HG03342 (cell line): ENCODE data around the gene EFCAB14.
A peak's percentile ranks its signal among the peaks of the same experiment; 100 is the strongest.
"Not testable (repeated sequence)": the region's sequence is repeated elsewhere in the genome, so short reads cannot be mapped to it uniquely, and the experiment has no call there.

Source experiments
- ATAC-seq: cut with Tn5 transposase; IDR thresholded peaks from one replicate; pipeline ENCODE4 v1.9.1; 2021; ENCODE audit warnings: mild to moderate bottlenecking, moderate library complexity; ENCODE audit not compliant: unreplicated experiment

Gene EFCAB14, protein sequence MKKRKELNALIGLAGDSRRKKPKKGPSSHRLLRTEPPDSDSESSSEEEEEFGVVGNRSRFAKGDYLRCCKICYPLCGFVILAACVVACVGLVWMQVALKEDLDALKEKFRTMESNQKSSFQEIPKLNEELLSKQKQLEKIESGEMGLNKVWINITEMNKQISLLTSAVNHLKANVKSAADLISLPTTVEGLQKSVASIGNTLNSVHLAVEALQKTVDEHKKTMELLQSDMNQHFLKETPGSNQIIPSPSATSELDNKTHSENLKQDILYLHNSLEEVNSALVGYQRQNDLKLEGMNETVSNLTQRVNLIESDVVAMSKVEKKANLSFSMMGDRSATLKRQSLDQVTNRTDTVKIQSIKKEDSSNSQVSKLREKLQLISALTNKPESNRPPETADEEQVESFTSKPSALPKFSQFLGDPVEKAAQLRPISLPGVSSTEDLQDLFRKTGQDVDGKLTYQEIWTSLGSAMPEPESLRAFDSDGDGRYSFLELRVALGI

GRCh38 chr1:46718727-46719622 lies at the start of gene EFCAB14:
EFCAB14 (minus strand) TSS chr1:46719114; CDS start chr1:46718087, 1,027 bp downstream.
- peak; percentile 97 for ATAC-seq

DNA sequence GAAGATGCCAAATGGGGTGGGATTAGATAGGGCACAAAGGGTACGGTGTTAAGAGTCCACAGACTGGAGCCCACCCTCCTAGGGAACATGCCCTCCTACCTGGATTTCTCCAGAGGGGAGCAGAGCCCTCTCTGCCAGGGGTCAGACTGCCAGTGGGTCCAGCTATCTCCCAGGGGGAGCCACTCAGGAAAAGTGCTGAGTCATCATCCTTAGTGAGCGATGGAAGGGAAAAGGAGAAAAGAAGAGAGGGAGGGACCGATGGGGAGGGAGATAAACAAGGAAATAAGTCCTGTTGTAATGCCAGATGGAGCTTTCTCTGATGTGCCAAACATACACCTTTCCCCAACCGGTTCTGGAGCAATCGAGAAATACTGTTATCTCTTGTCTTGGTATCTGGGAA lies 49.5 kb upstream of the EFCAB14 start:
- no peak for ATAC-seq

DNA sequence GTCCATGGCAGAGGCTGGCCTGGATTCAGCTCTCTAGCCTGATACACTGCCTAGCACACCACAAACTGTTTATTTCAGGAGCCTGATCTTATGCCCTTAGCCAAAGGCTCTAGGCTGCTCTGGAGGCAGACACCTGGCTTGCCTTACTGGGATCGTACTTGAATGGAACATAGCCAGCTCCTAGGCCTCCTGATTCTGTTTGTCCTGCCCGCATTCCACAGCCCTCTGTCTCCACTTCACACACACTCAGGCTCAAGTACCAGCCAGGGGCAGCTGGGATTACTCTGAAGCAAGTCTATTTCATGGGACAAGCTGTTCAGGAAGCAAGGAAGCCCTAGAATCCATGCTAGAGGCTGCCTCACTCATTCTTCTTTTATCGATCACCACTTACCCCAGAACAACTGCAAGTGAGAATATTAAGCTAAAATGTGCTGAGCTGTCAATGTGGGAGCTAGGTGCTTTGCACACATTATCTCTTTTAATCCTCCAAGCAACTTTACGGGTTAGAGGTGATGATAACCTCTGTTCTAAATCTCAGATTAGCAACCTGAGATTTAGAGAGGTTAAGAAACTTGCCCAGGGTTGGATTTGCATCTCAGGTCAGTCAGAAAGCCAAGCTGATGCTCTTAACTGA lies 48.9 kb upstream of the EFCAB14 start:
- no peak for ATAC-seq

GRCh38 chr1:46764402-46764801 lies 45.5 kb upstream of the EFCAB14 start:
- no peak for ATAC-seq

- no peak for ATAC-seq
Observed at GRCh38 chr1:46761740-46762139, 42.8 kb upstream of the EFCAB14 start.

DNA sequence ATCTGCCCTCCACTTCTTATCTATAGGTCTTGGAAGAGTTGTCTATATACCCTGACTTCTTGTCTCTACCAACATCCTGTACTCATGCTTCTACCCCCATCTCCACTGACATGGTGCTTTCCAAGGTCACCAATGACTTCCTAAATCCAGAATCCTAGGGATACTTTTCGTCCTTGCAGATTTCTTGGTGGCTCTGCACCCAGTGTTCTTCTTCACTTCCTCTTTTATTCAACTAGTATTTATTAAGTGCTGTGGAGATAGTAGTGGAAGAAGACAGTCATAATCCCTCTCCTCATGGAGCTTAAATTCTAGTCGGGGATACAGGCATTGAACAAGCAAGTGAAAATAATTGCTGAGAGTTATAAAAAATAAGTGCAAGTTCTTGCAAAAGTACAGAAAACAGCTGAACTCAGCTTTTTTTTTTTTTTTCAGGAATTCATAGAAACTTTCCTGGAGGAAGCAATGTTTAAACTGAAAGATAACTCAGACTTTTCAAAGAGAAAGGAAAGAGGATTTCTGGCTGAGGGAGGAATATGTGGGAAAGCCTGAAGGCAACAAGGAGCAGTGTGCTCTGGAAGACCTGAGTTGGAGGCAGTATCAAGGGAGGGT lies 41.7 kb upstream of the EFCAB14 start:
- no peak for ATAC-seq

DNA sequence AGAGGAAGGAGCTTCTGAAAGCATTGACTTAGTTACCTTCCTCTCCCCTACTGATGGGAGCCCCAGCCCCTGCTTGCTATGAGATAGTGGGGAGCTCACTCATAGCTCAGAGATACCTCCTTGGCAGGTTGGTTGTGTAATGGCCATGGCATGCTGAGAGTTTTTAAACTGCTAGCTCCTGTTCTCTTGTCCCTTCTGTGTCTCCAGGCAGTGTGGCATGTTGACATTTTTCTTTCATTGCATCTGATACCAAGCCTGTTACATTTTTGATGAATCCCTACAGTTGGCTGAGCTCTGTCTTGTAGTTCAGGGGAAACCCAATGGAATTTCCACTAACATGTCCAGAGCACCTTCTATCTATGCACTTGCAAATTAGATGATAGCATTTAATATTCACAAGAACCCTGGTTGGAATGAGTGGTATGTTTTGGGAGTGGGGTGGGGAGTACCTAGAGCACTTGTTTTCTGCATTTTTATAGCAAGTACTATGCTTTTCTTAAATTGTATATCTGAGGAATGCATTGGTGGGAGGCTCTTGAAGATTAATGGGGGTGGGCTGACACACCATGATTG lies 39.1 kb upstream of the EFCAB14 start:
- ATAC-seq, result no peak

DNA sequence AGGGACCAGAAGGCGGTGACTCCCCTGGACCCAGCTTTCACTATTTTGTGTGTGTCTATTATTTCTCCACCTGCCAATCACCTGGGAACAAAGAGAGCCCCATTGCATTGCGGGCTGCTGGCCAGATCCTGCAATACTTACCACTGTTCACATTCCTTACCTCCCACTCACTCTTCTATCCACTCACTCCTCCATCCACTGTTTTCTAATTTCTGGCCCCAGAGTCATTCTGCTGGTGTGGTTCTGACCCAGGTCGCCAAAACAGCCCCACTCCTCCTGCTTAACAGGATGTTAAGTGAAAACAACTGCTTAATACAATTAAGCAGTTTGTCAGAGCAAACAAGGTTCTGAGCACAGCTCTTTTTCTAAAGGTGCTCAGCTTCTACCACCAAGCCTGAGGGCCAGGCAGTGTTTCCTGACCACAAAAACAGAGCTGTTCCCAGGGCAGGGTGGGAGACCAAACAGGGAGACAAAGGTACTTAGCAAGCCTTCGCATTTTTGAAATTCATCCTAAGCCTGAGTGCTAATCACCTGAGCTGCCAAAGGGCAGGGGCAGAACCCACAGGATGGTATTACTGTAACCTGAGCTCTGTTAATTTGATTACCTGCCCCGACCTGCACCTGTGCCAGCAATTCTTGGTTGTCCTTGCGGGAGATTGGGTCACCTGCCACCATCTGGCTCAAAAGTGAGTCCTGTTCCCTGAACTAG lies 38.5 kb upstream of the EFCAB14 start:
- ATAC-seq, result no peak

- ATAC-seq, result no peak
Observed at GRCh38 chr1:46755121-46755520, 36.2 kb upstream of the EFCAB14 start.

GRCh38 chr1:46754707-46755106 lies 35.8 kb upstream of the EFCAB14 start:
- ATAC-seq, result not testable (repeated sequence)

DNA sequence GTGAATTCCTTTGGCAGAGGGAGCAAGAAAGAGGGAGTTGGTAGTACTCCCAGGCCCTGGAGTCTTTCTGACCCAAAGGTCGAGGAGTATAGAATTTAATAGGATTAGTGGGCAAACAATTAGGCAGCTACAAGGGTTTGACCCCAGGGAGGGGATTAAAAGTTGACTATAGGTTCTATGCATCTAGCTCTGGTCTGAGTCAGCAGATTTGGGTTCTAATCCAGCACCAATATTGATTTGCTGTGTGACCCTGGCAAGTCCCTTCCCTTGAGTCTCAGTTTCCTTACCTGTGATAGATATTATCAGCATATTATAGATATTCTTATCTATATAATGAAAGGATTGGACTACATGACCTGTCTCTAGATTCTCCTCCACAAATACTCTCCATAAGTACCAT lies 35.1 kb upstream of the EFCAB14 start:
- ATAC-seq, result no peak

DNA sequence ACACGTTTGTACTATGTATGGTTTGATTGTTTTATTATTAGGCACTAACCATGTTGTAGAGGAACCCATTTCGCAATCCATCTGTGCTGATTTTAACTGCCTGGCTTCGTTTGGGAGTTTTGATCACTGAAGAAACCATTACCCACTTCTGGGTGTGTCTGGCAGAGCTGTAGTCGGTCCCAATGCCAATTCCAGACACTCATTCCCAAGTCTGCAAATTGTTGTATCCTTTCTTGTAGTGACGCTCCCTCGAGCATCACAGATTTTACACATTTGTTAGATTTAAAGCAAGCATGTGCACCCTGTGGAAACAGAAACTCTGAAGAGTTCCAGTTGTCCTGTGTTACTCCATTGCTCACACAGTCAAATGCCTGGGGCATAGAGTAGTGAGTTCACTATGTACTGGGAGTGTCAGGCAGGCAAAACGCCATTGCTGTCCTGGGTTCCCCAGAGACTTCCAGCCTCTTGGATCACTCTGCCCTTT lies 31.0 kb upstream of the EFCAB14 start:
- no peak for ATAC-seq

DNA sequence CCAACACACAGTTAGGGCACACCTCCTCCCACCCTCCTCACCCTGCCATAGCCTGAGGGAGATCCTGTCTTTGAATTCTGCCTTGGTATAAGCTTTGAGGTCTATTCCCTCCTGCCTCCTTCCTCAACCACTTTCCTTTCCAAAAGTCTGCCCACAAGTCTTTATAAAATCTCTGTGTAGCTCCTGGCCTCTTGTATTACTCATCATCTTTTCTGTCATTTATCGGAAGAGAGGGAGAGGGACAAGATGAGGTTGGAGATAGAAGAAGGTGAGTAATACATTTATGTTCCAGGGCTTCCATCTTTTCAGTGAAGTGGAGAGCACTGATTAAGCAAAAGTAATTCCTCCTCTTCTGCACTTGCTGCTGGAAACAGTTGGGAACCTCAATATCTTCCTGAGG lies 30.5 kb upstream of the EFCAB14 start:
- no peak for ATAC-seq

GRCh38 chr1:46747683-46748288 lies 28.9 kb upstream of the EFCAB14 start:
- no peak for ATAC-seq

DNA sequence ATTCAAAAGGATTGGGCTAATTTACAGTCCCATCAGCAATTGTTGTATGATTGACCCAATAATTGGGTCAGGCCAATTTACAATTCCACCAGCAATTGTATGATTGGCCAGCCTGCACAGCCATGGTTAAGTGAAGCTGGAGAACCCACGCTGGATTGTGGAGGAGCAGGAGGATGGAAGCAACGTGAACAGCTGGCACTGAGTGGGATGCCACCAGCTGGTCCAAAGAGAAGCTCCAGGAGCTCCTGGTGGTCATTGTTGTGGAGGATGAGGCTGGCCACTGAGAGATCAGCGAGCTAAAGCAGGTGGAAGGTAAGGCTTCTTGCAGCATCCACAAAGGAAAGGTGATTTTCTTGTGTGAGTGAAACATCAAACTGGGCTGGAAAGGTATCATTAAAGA lies 23.2 kb upstream of the EFCAB14 start:
- no peak for ATAC-seq

DNA sequence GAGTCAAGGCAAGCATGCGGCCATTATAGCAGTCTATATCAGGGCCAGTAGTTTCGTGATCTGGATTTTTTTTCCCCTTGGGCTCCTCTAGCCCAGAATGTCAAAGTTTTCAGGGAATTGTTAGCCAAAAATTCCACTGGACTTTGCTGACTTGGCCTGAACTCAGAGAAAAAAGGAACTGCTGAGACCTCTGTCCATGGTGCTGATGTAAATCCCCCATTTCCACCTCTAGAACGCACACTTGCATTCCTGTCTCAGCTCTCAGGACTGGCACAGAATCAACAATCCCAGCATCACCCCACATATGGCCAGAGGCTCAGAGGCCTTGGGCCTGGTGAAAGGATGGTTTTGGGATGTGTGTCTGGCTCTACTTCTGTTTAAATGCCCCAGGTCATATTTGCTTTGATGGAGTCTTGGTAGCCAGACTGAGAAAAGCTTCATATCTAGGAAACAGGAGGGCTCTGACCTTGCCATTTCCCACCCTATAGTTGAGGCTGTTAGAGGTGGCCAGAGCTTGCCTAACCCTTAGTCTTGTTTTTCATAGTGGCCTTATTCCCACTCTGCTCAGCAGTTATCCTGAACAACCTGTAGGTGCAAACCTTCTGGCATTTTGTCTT lies 16.9 kb upstream of the EFCAB14 start:
- no peak for ATAC-seq

GRCh38 chr1:46728327-46728873 lies 9.5 kb upstream of the EFCAB14 start:
- not testable (repeated sequence) for ATAC-seq

- ATAC-seq, result no peak
Observed at GRCh38 chr1:46725736-46726108, 6.8 kb upstream of the EFCAB14 start.
